BJ (cell line): Measurements from ENCODE around the gene SMAD6. TPM values are rescaled to one million over a fixed set of nuclear protein-coding genes. Genes with fewer than 3 reads are reported as not detected.

Experiments used
- CTCF ChIA-PET: fragments of 350-600 bp; formaldehyde crosslinking; extraction: SDS; loops from one replicate; lab custom pipeline; 2021; ENCODE audit warnings: antibody characterized with exemption, inconsistent platforms; lab: Yijun Ruan, JAX
- POLR2A ChIA-PET: fragments of 300-600 bp; sonication (Branson Sonifier 250); formaldehyde crosslinking; extraction: SDS; loops from one replicate; lab custom pipeline; 2021; ENCODE audit warnings: antibody characterized with exemption; lab: Charles Lee
- DNase-seq: peaks from one replicate; pipeline ENCODE4 v3.0.0-alpha.2; 2011; ENCODE audit warnings: low read depth
- H3K27me3 ChIP-seq: 2 replicates; pipeline ENCODE4 v1.6.0; 2011; ENCODE audit warnings: low read length; ENCODE audit not compliant: control insufficient read depth, insufficient read depth
- H3K36me3 ChIP-seq: 2 replicates; pipeline ENCODE4 v1.5.1; 2011; ENCODE audit warnings: low read length; ENCODE audit not compliant: control insufficient read depth, insufficient read depth
- H3K4me3 ChIP-seq: 2 replicates; pipeline ENCODE4 v1.5.1; 2011; ENCODE audit warnings: low read depth, mild to moderate bottlenecking, control low read depth, low read length
- CTCF ChIP-seq: IDR thresholded peaks from 2 replicates; pipeline ENCODE4 v1.5.1; 2011; ENCODE audit warnings: low read depth, mild to moderate bottlenecking, control low read depth, inconsistent platforms, low read length, moderate library complexity; ENCODE audit not compliant: insufficient read depth
- polyA plus RNA-seq: library from polyadenylated mRNA; depleted of rRNA; stranded (reverse); fragments of >200 nt; gene quantifications from 2 replicates; pipeline ENCODE4 v1.2.3, GENCODE V29; 2011

SMAD6 gene
- polyA plus RNA-seq, 1 experiment, result 3.8 TPM

GRCh38 chr15:66654739-66655375 lies 47.2 kb upstream of the SMAD6 start:
- no peak for DNase-seq
- CTCF ChIA-PET, result interaction anchor here (0.6 kb wide), 1 partner anchor 184 kb away, joined by 3 read pairs; no protein-coding TSS in a partner anchor
- no peak overlapping the region for H3K4me3 ChIP-seq
- TF ChIP-seq CTCF, result no peak
- POLR2A ChIA-PET, result no interaction called here
- H3K27me3 ChIP-seq, result no peaks in the 10 kb centered on the region; the same call in 1 of the 2 replicates
- no peaks in the 10 kb centered on the region for H3K36me3 ChIP-seq

GRCh38 chr15:66655511-66655910 lies 46.5 kb upstream of the SMAD6 start:
- no peak for DNase-seq
- ChIA-PET POLR2A (no interaction called here), CTCF (interaction anchor here (0.6 kb wide), 1 partner anchor 183 kb away, joined by 3 read pairs; no protein-coding TSS in a partner anchor)
- Histone ChIP-seq H3K27me3 (no peaks in the 10 kb centered on the region; the same call in 1 of the 2 replicates), H3K4me3 (no peak overlapping the region), H3K36me3 (no peaks in the 10 kb centered on the region)
- no peak for TF ChIP-seq CTCF

GRCh38 chr15:66655997-66656396 lies 46.0 kb upstream of the SMAD6 start:
- Histone ChIP-seq H3K36me3 (no peaks in the 10 kb centered on the region), H3K27me3 (no peaks in the 10 kb centered on the region; the same call in 1 of the 2 replicates), H3K4me3 (no peak overlapping the region)
- no peak for TF ChIP-seq CTCF
- ChIA-PET CTCF (no interaction called here), POLR2A (no interaction called here)
- DNase-seq, result no peak

GRCh38 chr15:66657185-66658020 lies 44.6 kb upstream of the SMAD6 start:
- TF ChIP-seq CTCF, result no peak
- ChIA-PET POLR2A (no interaction called here), CTCF (no interaction called here)
- peak; percentile 13 for DNase-seq
- Histone ChIP-seq H3K36me3 (no peaks in the 10 kb centered on the region), H3K4me3 (no peak overlapping the region), H3K27me3 (no peaks in the 10 kb centered on the region; the same call in 1 of the 2 replicates)

- H3K4me3 ChIP-seq, result no peak overlapping the region
- TF ChIP-seq CTCF, result no peak
- DNase-seq, result no peak
- POLR2A ChIA-PET, result no interaction called here
- H3K36me3 ChIP-seq, result no peaks in the 10 kb centered on the region
- CTCF ChIA-PET, result no interaction called here
- no peaks in the 10 kb centered on the region; the same call in 1 of the 2 replicates for H3K27me3 ChIP-seq
Observed at GRCh38 chr15:66658044-66658443, 44.0 kb upstream of the SMAD6 start.
